ENCODE measurements around the gene MRPL3. TPM values are rescaled to one million over a fixed set of nuclear protein-coding genes. Genes with fewer than 3 reads are reported as not detected.

Gene MRPL3
- total and polyA plus RNA-seq, 9 donors: 57.2 to 91.8 (median 70.1) TPM

- no peak for DNase-seq
- WGBS, 3 donors: 89 to 97% (median 94%) methylated on average over 1 of the region's 1 CpG
Measured at GRCh38 chr3:131547585-131547984, 44.8 kb upstream of the MRPL3 start.

DNA sequence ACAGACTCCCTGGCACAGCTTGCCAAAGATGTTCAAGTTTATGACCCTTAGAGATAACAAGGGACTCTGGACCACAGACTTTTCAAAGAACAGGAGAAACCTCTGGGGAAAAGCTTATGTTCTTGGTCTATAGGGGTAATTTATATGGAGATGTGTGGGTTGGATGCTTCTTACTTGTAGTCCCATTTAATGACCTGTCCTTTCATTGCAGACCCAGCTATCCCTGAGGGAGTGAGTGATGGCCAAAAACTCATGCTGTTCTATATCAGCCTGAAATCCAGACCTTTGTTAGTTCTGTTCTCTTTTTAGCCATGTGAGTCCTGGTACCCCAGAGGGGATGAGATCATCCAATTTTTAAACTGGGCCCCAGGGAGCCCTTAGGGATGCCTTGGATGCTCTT lies 43.7 kb upstream of the MRPL3 start:
- H3K9me3 ChIP-seq: no peaks in the 10 kb centered on the region

More at GRCh38 chr3:131547585-131547984, 44.8 kb upstream of the MRPL3 start:
- TF ChIP-seq POLR2A (IDR thresholded peaks at IDR 0.05) (no peak), EP300 (IDR thresholded peaks at IDR 0.05) (no peak), CTCF (IDR thresholded peaks at IDR 0.05) (no peak)
- intact Hi-C loops (cut with DNase I): no loop called here
- Histone ChIP-seq H3K9me3 (no peaks in the 10 kb centered on the region), H3K27ac (no peak overlapping the region), H3K4me1 (ENCODE audit: insufficient read depth) (peaks cover 4% of the 10 kb centered on the region), H3K4me3 (no peak overlapping the region), H3K27me3 (no peaks in the 10 kb centered on the region), H3K36me3 (no peaks in the 10 kb centered on the region)

DNA sequence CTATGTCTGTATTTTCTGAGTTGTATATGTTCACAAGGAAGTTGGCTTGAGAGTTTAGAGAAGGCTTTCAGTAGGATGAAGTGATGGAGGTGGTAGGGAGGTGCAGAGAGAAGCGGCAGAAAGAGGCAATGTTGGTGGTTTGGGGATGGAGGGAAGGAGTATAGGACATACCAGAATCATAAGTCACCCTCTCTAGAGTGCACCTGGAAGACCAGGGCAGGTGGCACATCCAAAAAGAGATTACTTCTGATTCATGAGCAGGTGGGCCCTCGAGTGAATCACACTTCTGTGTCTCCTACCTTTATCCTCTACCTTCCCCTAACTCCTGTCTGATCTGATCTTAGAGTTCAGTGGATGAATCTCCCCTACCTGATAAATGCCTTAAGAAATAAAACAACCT lies 41.8 kb upstream of the MRPL3 start:
- Histone ChIP-seq H3K27me3 (no peaks in the 10 kb centered on the region), H3K4me1 (ENCODE audit: insufficient read depth) (peaks cover 1% of the 10 kb centered on the region), H3K36me3 (no peaks in the 10 kb centered on the region), H3K4me3 (no peak overlapping the region), H3K9me3 (no peaks in the 10 kb centered on the region), H3K27ac (no peak overlapping the region)
- TF ChIP-seq POLR2A (IDR thresholded peaks at IDR 0.05) (no peak), EP300 (IDR thresholded peaks at IDR 0.05) (no peak), CTCF (IDR thresholded peaks at IDR 0.05) (no peak)
- intact Hi-C loops (cut with DNase I): no loop called here
- 74 to 91% (median 86%) methylated on average over 2 of the region's 2 CpGs for WGBS, 3 donors
- DNase-seq: no peak

More for the DNA sequence above, 43.7 kb upstream of the MRPL3 start:
- TF ChIP-seq EP300 (IDR thresholded peaks at IDR 0.05): no peak
- no peak for TF ChIP-seq POLR2A (IDR thresholded peaks at IDR 0.05)
- no peak for TF ChIP-seq CTCF (IDR thresholded peaks at IDR 0.05)
- H3K4me1 ChIP-seq (ENCODE audit: insufficient read depth): peaks cover 3% of the 10 kb centered on the region
- intact Hi-C loops (cut with DNase I): no loop called here
- no peaks in the 10 kb centered on the region for H3K27me3 ChIP-seq
- no peak overlapping the region for H3K27ac ChIP-seq
- no peak for DNase-seq
- H3K36me3 ChIP-seq: no peaks in the 10 kb centered on the region
- H3K4me3 ChIP-seq: no peak overlapping the region

DNA sequence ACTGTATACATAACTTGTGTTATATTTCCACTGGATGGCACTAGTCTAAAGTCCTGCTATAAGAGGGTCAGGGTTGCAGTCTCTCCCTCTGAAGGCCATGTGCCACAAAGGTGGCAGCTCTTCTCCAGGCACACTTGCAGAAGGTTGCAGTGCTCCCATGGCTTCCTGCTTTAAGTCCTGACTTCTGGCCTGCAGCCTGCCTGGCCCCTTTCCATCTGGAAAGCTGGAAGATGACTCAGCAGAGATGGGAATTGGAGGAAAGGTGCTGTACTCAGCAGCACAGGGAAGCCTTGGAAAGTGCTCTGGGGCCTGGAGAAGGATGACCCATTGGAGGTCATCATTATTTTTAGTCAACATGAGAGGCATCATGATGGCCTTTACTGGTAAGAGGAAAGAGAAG lies 40.9 kb upstream of the MRPL3 start:
- Histone ChIP-seq H3K36me3 (no peaks in the 10 kb centered on the region), H3K27me3 (no peaks in the 10 kb centered on the region), H3K27ac (no peak overlapping the region), H3K9me3 (no peaks in the 10 kb centered on the region), H3K4me3 (no peak overlapping the region), H3K4me1 (ENCODE audit: insufficient read depth) (peaks cover 1% of the 10 kb centered on the region)
- no peak for TF ChIP-seq EP300 (IDR thresholded peaks at IDR 0.05)
- no peak for TF ChIP-seq POLR2A (IDR thresholded peaks at IDR 0.05)
- no peak for TF ChIP-seq CTCF (IDR thresholded peaks at IDR 0.05)
- peak; percentile 78 to 88 (median 84) for DNase-seq
- intact Hi-C loops (cut with DNase I): no loop called here

- H3K4me1 ChIP-seq (ENCODE audit: insufficient read depth): peaks cover 1% of the 10 kb centered on the region
- TF ChIP-seq EP300 (IDR thresholded peaks at IDR 0.05) (no peak), CTCF (IDR thresholded peaks at IDR 0.05) (no peak), POLR2A (IDR thresholded peaks at IDR 0.05) (no peak)
- no peaks in the 10 kb centered on the region for H3K27me3 ChIP-seq
- intact Hi-C loops (cut with DNase I): no loop called here
- H3K4me3 ChIP-seq: no peak overlapping the region
- 91 to 100% (median 97%) methylated on average over 1 of the region's 1 CpG for WGBS, 3 donors
- H3K36me3 ChIP-seq: no peaks in the 10 kb centered on the region
- no peak overlapping the region for H3K27ac ChIP-seq
- DNase-seq: no peak
- no peaks in the 10 kb centered on the region for H3K9me3 ChIP-seq
Measured at GRCh38 chr3:131541288-131541687, 38.5 kb upstream of the MRPL3 start.

All from ovary (tissue), 9 donors.